Tibial nerve (tissue), 4 donors: ENCODE data around the gene CSF2.

Source experiments
- CTCF ChIP-seq, 5 experiments: fragments of 200-600 bp in 3 of 5; fragments of 450-650 bp in 2 of 5; sonication (generic) in 3 of 5; IDR thresholded peaks; one replicate each; pipeline ENCODE4 v1.5.1; 2016 to 2019; ENCODE audit warnings: antibody characterized with exemption in 5 of 5, mild to moderate bottlenecking in 3 of 5, moderate library complexity in 2 of 5
- EP300 ChIP-seq, 2 donors: sonication (generic); formaldehyde crosslinking; IDR thresholded peaks; one replicate each; pipeline ENCODE4 v1.6.1; 2017; ENCODE audit warnings: antibody characterized with exemption in 2 of 2, mild to moderate bottlenecking in 1 of 2
- POLR2A ChIP-seq, 2 donors: fragments of 450-650 bp; IDR thresholded peaks; one replicate each; pipeline ENCODE4 v1.6.1; 2017; ENCODE audit warnings: antibody characterized with exemption in 2 of 2, mild to moderate bottlenecking in 2 of 2, moderate library complexity in 2 of 2

DNA sequence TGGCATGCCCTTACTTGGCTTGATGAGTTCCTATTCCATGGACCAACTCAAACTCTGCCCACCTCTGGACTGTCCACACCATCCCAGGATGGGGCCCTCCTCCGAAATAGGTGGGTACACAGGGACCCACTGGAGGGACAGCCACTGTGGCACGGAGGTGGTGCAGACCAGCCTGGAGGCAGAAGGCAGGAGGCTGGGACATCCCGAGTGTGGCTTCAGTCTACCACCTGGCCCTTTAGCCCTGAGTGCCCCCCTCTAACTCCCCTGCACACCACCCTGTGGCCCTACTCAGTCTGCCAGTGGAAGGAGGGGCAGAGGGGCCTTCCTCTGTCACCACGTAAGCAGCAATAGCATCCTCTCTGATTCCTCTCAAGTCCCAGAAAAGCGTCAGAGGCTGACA is 9.4 kb upstream of the CSF2 start:
- no peak for TF ChIP-seq CTCF (IDR thresholded peaks at IDR 0.05)
- TF ChIP-seq POLR2A (IDR thresholded peaks at IDR 0.05) = no peak
- TF ChIP-seq EP300 (IDR thresholded peaks at IDR 0.05) = no peak
